Measurements from ENCODE around the gene SLC38A3. TPM values are rescaled to one million over a fixed set of nuclear protein-coding genes. Genes with fewer than 3 reads are reported as not detected.
A peak's percentile ranks its signal among the peaks of the same experiment; 100 is the strongest.

The SLC38A3 gene
- total and polyA plus RNA-seq, 2 experiments from 2014 or later: 13.4 to 14.7 TPM

DNA sequence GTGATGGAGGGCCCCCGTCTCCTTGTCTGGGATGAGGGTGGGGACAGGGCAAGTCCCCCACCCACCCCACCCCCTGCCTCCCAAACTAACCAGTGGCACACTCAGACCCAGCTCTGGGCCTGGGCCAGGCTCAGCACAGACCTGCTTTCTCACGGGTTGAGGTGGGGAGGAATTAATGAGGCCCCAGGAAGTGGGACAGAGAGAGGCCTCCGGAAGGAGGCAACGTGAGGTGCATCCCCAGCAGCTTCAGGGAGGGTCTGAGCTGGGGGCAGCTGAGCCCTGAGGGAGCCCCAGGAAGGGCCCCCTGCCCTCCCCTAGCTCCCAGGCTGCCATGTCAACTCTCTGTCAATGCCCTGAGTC is 16.0 kb downstream of the SLC38A3 start:
- TF ChIP-seq, protein P1, sequence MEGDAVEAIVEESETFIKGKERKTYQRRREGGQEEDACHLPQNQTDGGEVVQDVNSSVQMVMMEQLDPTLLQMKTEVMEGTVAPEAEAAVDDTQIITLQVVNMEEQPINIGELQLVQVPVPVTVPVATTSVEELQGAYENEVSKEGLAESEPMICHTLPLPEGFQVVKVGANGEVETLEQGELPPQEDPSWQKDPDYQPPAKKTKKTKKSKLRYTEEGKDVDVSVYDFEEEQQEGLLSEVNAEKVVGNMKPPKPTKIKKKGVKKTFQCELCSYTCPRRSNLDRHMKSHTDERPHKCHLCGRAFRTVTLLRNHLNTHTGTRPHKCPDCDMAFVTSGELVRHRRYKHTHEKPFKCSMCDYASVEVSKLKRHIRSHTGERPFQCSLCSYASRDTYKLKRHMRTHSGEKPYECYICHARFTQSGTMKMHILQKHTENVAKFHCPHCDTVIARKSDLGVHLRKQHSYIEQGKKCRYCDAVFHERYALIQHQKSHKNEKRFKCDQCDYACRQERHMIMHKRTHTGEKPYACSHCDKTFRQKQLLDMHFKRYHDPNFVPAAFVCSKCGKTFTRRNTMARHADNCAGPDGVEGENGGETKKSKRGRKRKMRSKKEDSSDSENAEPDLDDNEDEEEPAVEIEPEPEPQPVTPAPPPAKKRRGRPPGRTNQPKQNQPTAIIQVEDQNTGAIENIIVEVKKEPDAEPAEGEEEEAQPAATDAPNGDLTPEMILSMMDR (IDR thresholded peaks at IDR 0.05; ENCODE audit: low read depth, low read length): no peak

GRCh38 chr3:50221411-50222168 is 16.5 kb downstream of the SLC38A3 start:
- no peak for DNase-seq (ENCODE audit: low read depth in 1 of 2, low spot score in 1 of 2)
- no peaks in the 10 kb centered on the region for H3K36me3 ChIP-seq

More for the DNA sequence above, 16.0 kb downstream of the SLC38A3 start:
- no peaks in the 10 kb centered on the region for H3K9me3 ChIP-seq (ENCODE audit: low read depth)
- H3K4me3 ChIP-seq: no peak overlapping the region
- H3K27ac ChIP-seq: no peak overlapping the region
- H3K27me3 ChIP-seq: no peaks in the 10 kb centered on the region
- peaks cover 5% of the 10 kb centered on the region for H3K4me1 ChIP-seq (ENCODE audit: low read depth)
- H3K36me3 ChIP-seq: no peaks in the 10 kb centered on the region
- no peak for DNase-seq (ENCODE audit: low read depth in 1 of 2, low spot score in 1 of 2)

DNA sequence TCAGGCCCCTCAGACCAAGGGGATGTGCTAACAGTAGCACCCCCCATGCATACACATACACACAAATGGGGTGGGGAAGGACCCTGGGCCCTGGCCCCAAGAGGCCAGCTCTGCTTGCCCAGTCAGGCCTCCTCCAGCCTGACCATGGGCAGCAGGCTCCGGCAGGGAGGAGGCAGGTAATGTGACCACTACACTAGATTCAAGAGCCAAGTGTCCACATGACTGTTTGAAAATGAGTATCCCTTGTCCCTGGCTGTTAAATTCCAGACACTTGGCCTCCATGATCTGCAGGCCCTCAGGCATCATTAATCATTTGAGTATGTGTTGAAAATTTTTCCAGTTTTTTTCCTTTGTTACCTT is 17.1 kb downstream of the SLC38A3 start:
- Histone ChIP-seq H3K4me1 (ENCODE audit: low read depth) (peaks cover 3% of the 10 kb centered on the region), H3K27ac (no peak overlapping the region), H3K36me3 (no peaks in the 10 kb centered on the region), H3K9me3 (ENCODE audit: low read depth) (no peaks in the 10 kb centered on the region), H3K27me3 (no peaks in the 10 kb centered on the region), H3K4me3 (no peak overlapping the region)
- TF ChIP-seq, protein P1 (IDR thresholded peaks at IDR 0.05; ENCODE audit: low read depth, low read length): no peak
- DNase-seq (ENCODE audit: low read depth in 1 of 2, low spot score in 1 of 2): no peak

More at GRCh38 chr3:50221411-50222168, 16.5 kb downstream of the SLC38A3 start:
- Histone ChIP-seq H3K27me3 (no peaks in the 10 kb centered on the region), H3K27ac (no peak overlapping the region), H3K4me3 (no peak overlapping the region), H3K9me3 (ENCODE audit: low read depth) (no peaks in the 10 kb centered on the region), H3K4me1 (ENCODE audit: low read depth) (peaks cover 3% of the 10 kb centered on the region)
- TF ChIP-seq, protein P1 (IDR thresholded peaks at IDR 0.05; ENCODE audit: low read depth, low read length): no peak

DNA sequence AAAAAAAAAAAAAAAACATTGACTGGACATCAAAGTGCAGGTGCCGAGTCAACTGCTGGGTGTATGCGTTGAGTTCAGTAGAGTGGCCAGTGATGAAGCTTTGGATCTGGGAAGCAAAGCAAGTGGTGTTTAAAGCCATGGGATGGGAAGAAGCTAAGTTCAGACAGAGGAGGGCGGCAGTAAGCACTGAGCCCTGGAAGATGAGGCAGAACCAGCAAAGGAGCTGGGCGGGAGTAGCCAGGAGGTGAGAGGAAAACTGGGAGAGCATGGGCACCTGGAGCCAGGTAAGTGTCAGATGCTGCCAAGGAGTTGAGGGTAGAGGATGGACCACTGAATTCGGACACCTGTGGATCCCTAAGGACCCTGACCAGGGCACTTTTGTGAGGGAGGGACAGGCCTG is 19.6 kb downstream of the SLC38A3 start:
- TF ChIP-seq, protein P1 (IDR thresholded peaks at IDR 0.05; ENCODE audit: low read depth, low read length): no peak
- no peak overlapping the region for H3K27ac ChIP-seq
- no peaks in the 10 kb centered on the region for H3K27me3 ChIP-seq
- H3K4me1 ChIP-seq (ENCODE audit: low read depth): peaks cover 10% of the 10 kb centered on the region
- no peaks in the 10 kb centered on the region for H3K36me3 ChIP-seq
- no peaks in the 10 kb centered on the region for H3K9me3 ChIP-seq (ENCODE audit: low read depth)
- no peak overlapping the region for H3K4me3 ChIP-seq
- no peak for DNase-seq (ENCODE audit: low read depth in 1 of 2, low spot score in 1 of 2)

DNA sequence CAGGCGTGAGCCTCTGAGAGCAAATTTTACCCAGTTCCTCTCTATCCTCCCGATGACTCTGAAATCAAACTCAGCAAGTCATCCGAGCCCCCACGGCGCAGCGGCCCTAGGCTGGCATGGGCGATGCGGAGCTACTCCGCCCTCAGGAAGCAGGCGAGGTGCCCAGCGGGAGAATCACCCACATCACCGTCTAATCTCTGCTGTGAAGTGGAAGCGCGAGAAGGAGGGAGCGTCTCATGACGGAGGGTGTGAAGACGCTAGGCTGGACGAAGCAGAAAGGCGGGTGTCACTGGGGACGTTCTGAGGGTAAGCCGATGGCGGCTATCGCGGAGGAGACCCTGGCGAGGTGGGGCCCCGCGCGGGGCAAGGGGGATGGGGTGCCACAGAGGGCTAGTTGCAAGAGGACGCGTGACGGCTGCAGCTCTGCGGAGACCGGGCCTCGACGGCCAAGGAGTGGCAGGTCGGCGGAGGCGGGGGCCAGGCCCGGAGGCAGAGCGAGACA is 21.9 kb downstream of the SLC38A3 start:
- H3K27me3 ChIP-seq: no peaks in the 10 kb centered on the region
- peaks cover 10% of the 10 kb centered on the region for H3K4me1 ChIP-seq (ENCODE audit: low read depth)
- peak; percentile 43 to 49 for DNase-seq (ENCODE audit: low read depth in 1 of 2, low spot score in 1 of 2)
- TF ChIP-seq, protein P1 (IDR thresholded peaks at IDR 0.05; ENCODE audit: low read depth, low read length): no peak
- no peaks in the 10 kb centered on the region for H3K9me3 ChIP-seq (ENCODE audit: low read depth)
- no peak overlapping the region for H3K27ac ChIP-seq
- no peaks in the 10 kb centered on the region for H3K36me3 ChIP-seq
- H3K4me3 ChIP-seq: peak overlapping the region; percentile 49

All from cardiac muscle cell (in vitro differentiated cells and primary cell).